Activated naive CD4-positive, alpha-beta T cell treated with anti-CD3 and anti-CD28 coated beads for 36 hours (primary cell): ENCODE data around the gene DENND6A. TPM values are rescaled to one million over a fixed set of nuclear protein-coding genes. Genes with fewer than 3 reads are reported as not detected.
"Not testable (repeated sequence)": the region's sequence is repeated elsewhere in the genome, so short reads cannot be mapped to it uniquely, and the experiment has no call there.

Experiments
- CTCF ChIA-PET: fragments of 350-600 bp; sonication (Branson Sonifier 250); formaldehyde crosslinking; loops from one replicate; lab custom pipeline; 2021; ENCODE audit warnings: antibody characterized with exemption; lab: Charles Lee
- DNase-seq: peaks from one replicate; pipeline ENCODE4 v3.0.0-alpha.2; 2020
- H3K27ac Mint-ChIP-seq: one replicate; pipeline ENCODE4 v1.8.0; 2021; ENCODE audit warnings: mild to moderate bottlenecking, mixed read lengths
- H3K27me3 Mint-ChIP-seq: one replicate; pipeline ENCODE4 v1.8.0; 2021; ENCODE audit warnings: low read depth, mixed read lengths
- H3K36me3 Mint-ChIP-seq: one replicate; pipeline ENCODE4 v1.8.0; 2021; ENCODE audit warnings: low read depth, mixed read lengths
- H3K4me1 Mint-ChIP-seq: one replicate; pipeline ENCODE4 v1.8.0; 2021; ENCODE audit warnings: low read depth, mixed read lengths
- H3K4me3 Mint-ChIP-seq: one replicate; pipeline ENCODE4 v1.8.0; 2021; ENCODE audit warnings: mild to moderate bottlenecking, moderate library complexity, mixed read lengths
- H3K9me3 Mint-ChIP-seq: one replicate; pipeline ENCODE4 v1.8.0; 2021; ENCODE audit warnings: mixed read lengths
- intact Hi-C: fragments of 100-400 bp; cut with micrococcal nuclease; formaldehyde crosslinking; loops from one replicate; pipeline ENCODE4 v1.15.1; 2023
- total RNA-seq, 2 experiments: library from RNA; stranded (reverse); gene quantifications; one replicate each; pipeline ENCODE4 v1.2.3, GENCODE V29; 2021

Gene DENND6A
- total RNA-seq, 2 experiments from 2014 or later = 12.3 to 12.4 TPM

GRCh38 chr3:57717205-57717868, 24.5 kb upstream of the DENND6A start:
- no peaks in the 10 kb centered on the region for H3K27me3 Mint-ChIP-seq
- H3K36me3 Mint-ChIP-seq = no peaks in the 10 kb centered on the region
- no peak for DNase-seq
- H3K4me3 Mint-ChIP-seq = no peak overlapping the region
- no peaks in the 10 kb centered on the region for H3K9me3 Mint-ChIP-seq
- no peaks in the 10 kb centered on the region for H3K4me1 Mint-ChIP-seq
- no peak overlapping the region for H3K27ac Mint-ChIP-seq
- CTCF ChIA-PET = no interaction called here
- intact Hi-C loops = no loop called here

GRCh38 chr3:57715686-57716085, 22.8 kb upstream of the DENND6A start:
- intact Hi-C loops = no loop called here
- DNase-seq = no peak
- Mint-ChIP-seq H3K36me3 (no peaks in the 10 kb centered on the region), H3K4me3 (no peak overlapping the region), H3K4me1 (no peaks in the 10 kb centered on the region), H3K27me3 (no peaks in the 10 kb centered on the region), H3K9me3 (no peaks in the 10 kb centered on the region), H3K27ac (no peak overlapping the region)
- CTCF ChIA-PET = no interaction called here

- DNase-seq = no peak
- Mint-ChIP-seq H3K27me3 (no peaks in the 10 kb centered on the region), H3K4me1 (peaks cover 2% of the 10 kb centered on the region), H3K27ac (no peak overlapping the region), H3K36me3 (no peaks in the 10 kb centered on the region), H3K4me3 (no peak overlapping the region), H3K9me3 (no peaks in the 10 kb centered on the region)
- CTCF ChIA-PET = interaction anchor here (0.6 to 1.6 kb wide), 3 partner anchors 144 to 409 kb away, joined by 3 to 4 read pairs (median 4); no protein-coding TSS in a partner anchor
- intact Hi-C loops = no loop called here
These were observed 16.7 kb upstream of the DENND6A start for GRCh38 chr3:57709559-57709958.

- DNase-seq = no peak
- no peak overlapping the region for H3K4me3 Mint-ChIP-seq
- intact Hi-C loops = no loop called here
- CTCF ChIA-PET = interaction anchor here (1.6 kb wide), 1 partner anchor 144 kb away, joined by 3 read pairs; no protein-coding TSS in a partner anchor
- peaks cover 2% of the 10 kb centered on the region for H3K4me1 Mint-ChIP-seq
- H3K27me3 Mint-ChIP-seq = no peaks in the 10 kb centered on the region
- no peaks in the 10 kb centered on the region for H3K9me3 Mint-ChIP-seq
- no peaks in the 10 kb centered on the region for H3K36me3 Mint-ChIP-seq
- no peak overlapping the region for H3K27ac Mint-ChIP-seq
These were observed 16.2 kb upstream of the DENND6A start for GRCh38 chr3:57709031-57709430.

- Mint-ChIP-seq H3K4me1 (peaks cover 2% of the 10 kb centered on the region), H3K27ac (no peak overlapping the region), H3K36me3 (no peaks in the 10 kb centered on the region), H3K9me3 (no peaks in the 10 kb centered on the region), H3K4me3 (no peak overlapping the region), H3K27me3 (no peaks in the 10 kb centered on the region)
- no peak for DNase-seq
- intact Hi-C loops = no loop called here
- CTCF ChIA-PET = no interaction called here
These were observed 13.6 kb upstream of the DENND6A start for GRCh38 chr3:57706462-57706861.

- H3K27ac Mint-ChIP-seq = not testable (repeated sequence)
These were observed 12.5 kb upstream of the DENND6A start for GRCh38 chr3:57705351-57705750.

GRCh38 chr3:57701781-57702180, 8.9 kb upstream of the DENND6A start:
- H3K4me1 Mint-ChIP-seq = peaks cover 2% of the 10 kb centered on the region
- no peak overlapping the region for H3K27ac Mint-ChIP-seq
- H3K36me3 Mint-ChIP-seq = no peaks in the 10 kb centered on the region
- intact Hi-C loops = no loop called here
- no peaks in the 10 kb centered on the region for H3K9me3 Mint-ChIP-seq
- no peaks in the 10 kb centered on the region for H3K27me3 Mint-ChIP-seq
- DNase-seq = no peak
- CTCF ChIA-PET = no interaction called here
- H3K4me3 Mint-ChIP-seq = no peak overlapping the region

More at GRCh38 chr3:57705351-57705750, 12.5 kb upstream of the DENND6A start:
- H3K27me3 Mint-ChIP-seq, H3K36me3 Mint-ChIP-seq, H3K4me1 Mint-ChIP-seq, H3K4me3 Mint-ChIP-seq, intact Hi-C loops, DNase-seq, CTCF ChIA-PET, H3K9me3 Mint-ChIP-seq: not testable (repeated sequence)

- DNase-seq = no peak
- no peaks in the 10 kb centered on the region for H3K4me1 Mint-ChIP-seq
- H3K36me3 Mint-ChIP-seq = no peaks in the 10 kb centered on the region
- CTCF ChIA-PET = no interaction called here
- intact Hi-C loops = no loop called here
- H3K9me3 Mint-ChIP-seq = no peaks in the 10 kb centered on the region
- no peak overlapping the region for H3K27ac Mint-ChIP-seq
- no peaks in the 10 kb centered on the region for H3K27me3 Mint-ChIP-seq
- no peak overlapping the region for H3K4me3 Mint-ChIP-seq
These were observed 7.9 kb upstream of the DENND6A start for GRCh38 chr3:57700737-57701136.

- Mint-ChIP-seq H3K4me1 (no peaks in the 10 kb centered on the region), H3K27me3 (no peaks in the 10 kb centered on the region), H3K9me3 (no peaks in the 10 kb centered on the region), H3K27ac (no peak overlapping the region), H3K36me3 (no peaks in the 10 kb centered on the region), H3K4me3 (no peak overlapping the region)
- intact Hi-C loops = no loop called here
- CTCF ChIA-PET = interaction anchor here (1.3 kb wide), 1 partner anchor 12 kb away, joined by 3 read pairs; no protein-coding TSS in a partner anchor
- DNase-seq = no peak
These were observed 6.7 kb upstream of the DENND6A start for GRCh38 chr3:57699591-57699990.

- intact Hi-C loops = no loop called here
These were observed 4.0 kb upstream of the DENND6A start for GRCh38 chr3:57696801-57697321.

GRCh38 chr3:57694146-57694545, 1.3 kb upstream of the DENND6A start:
- Mint-ChIP-seq H3K4me1 (peaks cover 26% of the 10 kb centered on the region), H3K36me3 (no peaks in the 10 kb centered on the region), H3K27ac (no peak overlapping the region), H3K9me3 (no peaks in the 10 kb centered on the region), H3K4me3 (peak overlapping the region; percentile 45), H3K27me3 (no peaks in the 10 kb centered on the region)
- CTCF ChIA-PET = interaction anchor here (0.6 kb wide), 1 partner anchor 14 kb away, joined by 3 read pairs; no protein-coding TSS in a partner anchor
- intact Hi-C loops = loop anchor here (5.0 kb wide), 3 partner anchors 133 to 1137 kb away; partner anchors contain the start of genes APPL1 and CCDC66
- no peak for DNase-seq

More at GRCh38 chr3:57696801-57697321, 4.0 kb upstream of the DENND6A start:
- Mint-ChIP-seq H3K4me3 (no peak overlapping the region), H3K27me3 (no peaks in the 10 kb centered on the region), H3K4me1 (peaks cover 3% of the 10 kb centered on the region), H3K9me3 (no peaks in the 10 kb centered on the region), H3K27ac (no peak overlapping the region), H3K36me3 (no peaks in the 10 kb centered on the region)
- CTCF ChIA-PET = no interaction called here
- DNase-seq = no peak

- intact Hi-C loops = loop anchor here (1.0 to 5.0 kb wide), 7 partner anchors 63 to 1135 kb away; partner anchors contain the start of genes APPL1, ARF4, CCDC66 and PDE12
- DNase-seq, H3K36me3 Mint-ChIP-seq, H3K27me3 Mint-ChIP-seq, H3K9me3 Mint-ChIP-seq, CTCF ChIA-PET: not testable (repeated sequence)
- H3K4me3 Mint-ChIP-seq = peak overlapping the region; percentile 89
- H3K4me1 Mint-ChIP-seq = peaks cover 39% of the 10 kb centered on the region
- H3K27ac Mint-ChIP-seq = peak overlapping the region; percentile 90
These were observed 813 bp downstream of the DENND6A start for GRCh38 chr3:57692133-57692395.
